ENCODE results near the gene NFIC.
"Not testable (repeated sequence)": the region's sequence is repeated elsewhere in the genome, so short reads cannot be mapped to it uniquely, and the experiment has no call there.

NFIC gene

GRCh38 chr19:3401004-3401768 lies 34.8 kb downstream of the NFIC start:
- DNase-seq, result no peak

GRCh38 chr19:3402631-3403443 lies 36.5 kb downstream of the NFIC start:
- no peak for DNase-seq

GRCh38 chr19:3403489-3404323 lies 37.3 kb downstream of the NFIC start:
- DNase-seq, result no peak

GRCh38 chr19:3404324-3405260 lies 38.2 kb downstream of the NFIC start:
- DNase-seq, result no peak

GRCh38 chr19:3405261-3405653 lies 38.9 kb downstream of the NFIC start:
- no peak for DNase-seq

GRCh38 chr19:3406571-3407111 lies 40.3 kb downstream of the NFIC start:
- no peak for DNase-seq

- DNase-seq, result no peak
These were observed 41.5 kb downstream of the NFIC start for GRCh38 chr19:3407556-3408516.

GRCh38 chr19:3408996-3409345 lies 42.6 kb downstream of the NFIC start:
- DNase-seq, result no peak

GRCh38 chr19:3409346-3410064 lies 43.1 kb downstream of the NFIC start:
- DNase-seq, result no peak

- DNase-seq, result no peak
These were observed 45.3 kb downstream of the NFIC start for GRCh38 chr19:3411636-3412035.

GRCh38 chr19:3412066-3412465 lies 45.7 kb downstream of the NFIC start:
- no peak for DNase-seq

- no peak for DNase-seq
These were observed 47.5 kb downstream of the NFIC start for GRCh38 chr19:3413796-3414327.

- no peak for DNase-seq
These were observed 49.3 kb downstream of the NFIC start for GRCh38 chr19:3415695-3416094.

- DNase-seq, result no peak
These were observed 53.9 kb downstream of the NFIC start for GRCh38 chr19:3420244-3420755.

- no peak for DNase-seq
These were observed 54.7 kb downstream of the NFIC start for GRCh38 chr19:3420909-3421619.

- DNase-seq, result not testable (repeated sequence)
These were observed 55.3 kb downstream of the NFIC start for GRCh38 chr19:3421656-3422055.

- DNase-seq, result no peak
These were observed 56.9 kb downstream of the NFIC start for GRCh38 chr19:3423183-3423829.

GRCh38 chr19:3426433-3426832 lies 60.0 kb downstream of the NFIC start:
- DNase-seq, result no peak

Measured in stimulated activated CD8-positive, alpha-beta memory T cell treated with anti-CD3 and anti-CD28 coated beads, Interleukin-4, amount 100 ng/mL, for 48 hours (primary cell).